KG1 (cell line): ENCODE measurements around the gene TPPP.
"Not testable (repeated sequence)": the region's sequence is repeated elsewhere in the genome, so short reads cannot be mapped to it uniquely, and the experiment has no call there.

Source experiments
- DNase-seq: peaks from one replicate; lab custom pipeline; 2025; lab: John Stamatoyannopoulos, UW

TPPP gene

DNA sequence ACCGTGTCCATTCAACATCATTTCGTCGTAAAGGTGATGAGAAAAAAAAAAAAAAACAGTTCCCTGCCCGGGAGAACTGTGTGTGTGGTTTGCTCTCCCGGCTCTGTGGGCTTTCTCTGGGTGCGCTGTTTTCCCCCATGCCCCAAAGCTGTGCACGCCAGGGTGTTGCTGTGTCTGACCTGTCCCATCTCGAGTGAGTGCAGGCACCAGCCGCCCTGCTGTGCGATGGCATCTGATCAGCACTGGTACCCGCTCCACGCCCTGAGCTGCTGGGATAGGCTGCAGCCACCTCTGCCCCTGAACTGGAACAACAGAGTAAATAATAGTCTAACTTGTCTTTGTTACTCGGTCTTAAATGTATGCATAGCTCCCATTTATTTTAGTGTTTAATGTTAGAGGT lies 47.7 kb downstream of the TPPP start:
- DNase-seq, result no peak

GRCh38 chr5:644971-645370 lies 48.2 kb downstream of the TPPP start:
- no peak for DNase-seq

GRCh38 chr5:644509-644908 lies 48.6 kb downstream of the TPPP start:
- DNase-seq, result no peak

GRCh38 chr5:643811-644271 lies 49.3 kb downstream of the TPPP start:
- no peak for DNase-seq

GRCh38 chr5:643351-643801 lies 49.8 kb downstream of the TPPP start:
- DNase-seq, result no peak

GRCh38 chr5:642481-642880 lies 50.7 kb downstream of the TPPP start:
- DNase-seq, result no peak

DNA sequence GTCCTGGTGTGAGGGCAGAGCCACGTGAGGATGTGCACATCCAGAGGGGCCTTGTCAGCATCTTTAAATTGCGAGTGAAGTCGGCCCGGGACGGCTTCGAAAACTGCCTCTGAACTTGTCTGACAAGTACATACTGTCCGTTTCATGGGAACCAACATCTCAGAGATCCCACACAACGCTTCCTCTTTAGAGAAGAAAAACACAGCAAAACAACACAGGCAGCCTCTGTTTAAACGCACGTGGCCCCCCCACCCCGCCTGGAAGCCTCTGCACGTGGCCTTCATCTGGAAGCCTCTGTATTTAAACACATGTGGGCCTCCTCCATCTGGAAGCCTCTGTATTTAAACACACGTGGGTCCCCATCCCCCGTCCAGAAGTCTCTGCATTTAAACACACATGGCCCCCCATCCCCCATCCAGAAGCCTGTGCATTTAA lies 51.8 kb downstream of the TPPP start:
- DNase-seq, result no peak

DNA sequence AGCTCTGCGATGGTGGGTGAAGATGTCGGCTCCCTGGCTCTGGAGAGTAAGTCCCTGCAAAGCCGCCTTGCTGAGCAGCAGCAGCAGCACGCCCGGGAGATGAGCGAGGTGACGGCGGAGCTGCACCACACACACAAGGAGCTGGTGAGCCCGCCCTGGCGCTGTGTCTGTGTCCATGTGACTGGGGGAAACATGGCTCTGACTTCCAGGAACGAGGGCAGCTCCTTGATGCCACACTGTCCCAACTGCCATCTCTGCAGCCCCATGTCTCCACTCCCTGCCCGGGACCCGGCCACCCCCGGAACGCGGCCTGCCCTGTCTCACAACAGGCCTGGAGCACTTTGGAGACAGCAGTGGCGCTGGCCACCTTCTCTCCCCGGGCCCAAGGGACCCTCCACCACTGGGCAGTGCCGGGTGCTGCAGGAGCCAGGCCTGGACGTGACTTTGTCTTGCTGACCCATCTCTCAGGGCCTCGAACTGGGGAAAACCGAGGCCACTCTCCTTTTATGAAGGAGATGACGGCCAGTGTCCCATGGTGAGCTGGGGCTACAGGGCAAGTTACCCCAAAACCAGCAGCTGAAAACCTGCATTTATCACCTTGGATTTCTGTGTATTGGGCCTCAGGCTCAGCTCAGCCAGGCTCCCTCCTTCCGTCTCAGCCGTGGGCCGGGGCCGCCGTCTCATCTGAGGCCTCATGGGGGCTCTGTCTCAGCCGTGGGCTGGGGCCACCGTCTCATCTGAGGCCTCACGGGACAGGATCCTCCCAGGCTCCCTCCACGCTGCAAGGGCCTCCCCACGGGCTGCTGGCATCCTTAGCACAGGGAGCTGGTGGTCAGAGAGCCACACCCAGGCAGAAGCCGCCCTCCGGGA lies 52.5 kb downstream of the TPPP start:
- no peak for DNase-seq

DNA sequence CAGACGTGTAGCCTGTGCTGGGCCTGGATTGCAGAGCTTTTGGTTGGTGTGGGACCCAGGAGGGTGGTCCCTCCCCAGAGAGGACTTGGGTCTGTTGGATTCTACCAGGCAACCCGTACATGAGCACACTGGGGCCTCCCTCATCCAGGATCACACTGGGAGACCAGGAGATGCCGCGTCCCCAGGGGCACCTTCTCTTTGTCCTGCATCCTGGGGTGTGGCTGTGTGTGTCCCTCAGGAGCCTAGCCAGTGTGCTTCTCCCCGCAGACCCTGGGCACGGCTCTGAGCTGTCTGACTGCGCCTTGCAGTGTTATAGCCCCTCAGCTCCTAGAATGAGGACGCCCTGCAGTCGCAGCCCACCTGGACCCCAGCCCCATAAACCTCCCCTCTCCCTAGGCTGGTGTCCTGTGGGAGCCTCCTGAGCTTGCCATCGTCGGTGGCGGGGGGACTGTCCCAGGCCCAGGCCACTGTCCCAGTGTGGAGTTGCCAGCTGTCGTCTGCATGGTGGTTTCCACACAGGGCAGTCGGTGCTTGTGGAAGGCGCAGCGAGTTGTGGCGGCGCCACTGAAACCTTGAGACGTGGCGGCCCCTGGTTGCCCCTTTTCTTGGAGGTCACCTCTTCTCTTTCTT lies 53.5 kb downstream of the TPPP start:
- DNase-seq, result no peak

DNA sequence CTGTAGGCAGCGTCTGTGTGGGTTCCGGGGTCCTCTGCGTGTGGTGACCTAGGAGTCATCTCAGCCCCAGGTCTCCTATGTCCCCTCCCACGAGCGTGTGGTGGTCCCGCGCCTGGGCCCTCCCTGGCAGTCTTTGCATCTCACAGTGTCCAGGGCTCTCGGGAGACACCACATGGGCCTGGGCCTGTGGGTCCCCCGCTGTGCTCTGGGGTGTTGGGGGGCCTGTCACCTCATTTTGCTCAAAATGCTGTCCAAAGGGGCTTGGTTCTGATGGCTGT lies 54.0 kb downstream of the TPPP start:
- DNase-seq, result no peak

DNA sequence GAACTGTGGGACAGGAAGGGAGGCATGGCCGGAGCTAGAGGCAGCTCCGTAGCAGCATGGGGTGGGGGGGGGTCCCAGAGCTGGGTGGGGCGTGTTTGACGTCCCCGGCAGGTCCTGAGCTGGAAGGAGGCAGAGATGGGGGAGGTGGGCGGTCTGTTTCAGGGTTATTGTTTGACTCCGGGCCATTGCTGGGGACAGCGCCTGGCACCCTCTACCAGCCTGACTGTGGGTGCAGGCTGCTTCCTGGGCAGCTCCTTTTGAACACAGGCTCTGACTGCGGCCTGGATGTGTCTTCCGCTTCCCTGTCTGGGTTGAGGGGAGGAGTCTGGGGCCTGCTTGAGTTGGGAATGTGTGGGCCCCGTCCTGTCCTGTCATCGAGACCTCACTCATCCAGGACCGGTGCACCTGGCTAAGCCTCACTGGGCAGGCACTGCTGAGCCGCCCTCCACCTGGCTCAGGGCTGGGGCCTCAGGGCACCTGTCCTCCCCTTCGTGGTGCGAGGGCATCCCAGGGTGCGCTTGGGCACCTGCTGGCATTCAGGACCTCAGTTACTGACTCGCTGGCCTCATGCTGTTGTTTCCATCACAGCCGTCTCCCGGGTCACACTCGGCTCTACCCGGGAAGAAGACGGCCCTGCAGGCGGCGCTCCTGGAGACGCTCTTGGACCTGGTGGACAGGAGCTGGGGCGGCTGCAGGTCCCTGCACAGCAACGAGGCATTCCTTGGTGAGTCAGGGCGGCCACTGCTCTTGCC lies 54.5 kb downstream of the TPPP start:
- DNase-seq, result no peak

GRCh38 chr5:637581-638450 lies 55.3 kb downstream of the TPPP start:
- no peak for DNase-seq

DNA sequence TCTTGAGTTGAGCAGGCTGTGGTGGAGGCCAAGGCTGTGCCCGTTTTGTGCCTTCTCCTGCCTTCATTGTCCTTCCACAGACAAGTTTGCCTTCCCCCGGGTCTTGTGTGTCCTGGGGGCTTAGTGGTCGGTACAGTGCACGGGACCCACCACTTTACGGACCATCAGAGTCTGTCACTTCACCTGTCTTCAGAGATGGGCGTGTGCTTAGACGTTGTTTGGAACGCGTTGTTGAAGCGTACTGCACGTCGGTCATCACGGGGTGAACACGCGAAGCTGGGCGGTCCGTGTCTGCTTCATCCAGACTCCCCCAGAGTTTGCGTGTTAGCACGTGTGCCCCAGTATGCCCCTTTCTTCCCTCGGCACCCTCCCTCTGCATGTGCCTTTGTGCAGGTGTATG lies 56.2 kb downstream of the TPPP start:
- DNase-seq, result no peak

GRCh38 chr5:635306-636055 lies 57.7 kb downstream of the TPPP start:
- DNase-seq, result no peak

GRCh38 chr5:634191-634590 lies 59.0 kb downstream of the TPPP start:
- no peak for DNase-seq

GRCh38 chr5:633501-633955 lies 59.6 kb downstream of the TPPP start:
- no peak for DNase-seq

DNA sequence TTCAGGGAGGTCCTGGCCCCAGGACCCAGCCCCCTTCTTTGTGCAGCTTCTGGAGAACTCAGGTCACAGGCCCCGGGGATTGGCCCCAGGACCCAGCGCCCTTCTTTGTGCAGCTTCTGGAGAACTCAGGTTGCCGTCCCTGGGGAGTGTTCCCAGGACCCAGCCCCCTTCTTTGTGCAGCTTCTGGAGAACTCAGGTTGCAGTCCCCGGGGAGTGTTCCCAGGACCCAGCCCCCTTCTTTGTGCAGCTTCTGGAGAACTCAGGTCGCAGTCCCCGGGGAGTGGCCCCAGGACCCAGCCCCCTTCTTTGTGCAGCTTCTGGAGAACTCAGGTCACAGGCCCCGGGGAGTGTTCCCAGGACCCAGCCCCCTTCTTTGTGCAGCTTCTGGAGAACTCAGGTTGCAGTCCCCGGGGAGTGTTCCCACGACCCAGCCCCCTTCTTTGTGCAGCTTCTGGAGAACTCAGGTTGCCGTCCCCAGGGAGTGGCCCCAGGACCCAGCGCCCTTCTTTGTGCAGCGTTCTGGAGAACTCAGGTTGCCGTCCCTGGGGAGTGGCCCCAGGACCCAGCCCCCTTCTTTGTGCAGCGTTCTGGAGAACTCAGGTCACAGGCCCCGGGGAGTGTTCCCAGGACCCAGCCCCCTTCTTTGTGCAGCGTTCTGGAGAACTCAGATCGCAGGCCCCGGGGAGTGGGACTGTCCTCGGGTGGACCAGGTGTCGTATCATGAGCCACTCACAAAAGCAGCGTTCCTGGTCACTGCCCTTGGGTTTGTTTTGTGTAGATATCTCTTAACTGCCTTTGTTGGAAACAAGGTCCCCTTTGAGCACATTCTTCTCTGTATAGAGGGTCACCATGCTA lies 64.6 kb downstream of the TPPP start:
- DNase-seq, result not testable (repeated sequence)

DNA sequence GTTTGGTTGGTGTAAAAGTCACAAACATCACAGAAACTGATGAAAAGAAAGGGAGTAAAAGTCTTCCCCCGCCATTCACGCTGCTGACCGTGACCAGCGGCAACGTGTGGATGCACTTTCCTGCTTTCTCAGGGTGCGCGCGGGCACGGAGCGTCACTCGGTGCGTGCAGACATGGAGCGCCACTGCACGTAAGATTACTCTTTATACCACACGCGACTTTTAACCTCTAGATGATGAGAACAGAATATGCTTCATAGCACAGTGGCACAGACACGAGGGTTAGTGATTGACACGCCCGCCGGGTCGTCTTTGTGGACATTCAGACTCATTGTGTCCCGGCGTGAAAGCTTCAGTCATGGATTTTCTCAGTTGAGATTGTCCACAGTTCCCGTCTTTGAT lies 65.3 kb downstream of the TPPP start:
- DNase-seq, result no peak

DNA sequence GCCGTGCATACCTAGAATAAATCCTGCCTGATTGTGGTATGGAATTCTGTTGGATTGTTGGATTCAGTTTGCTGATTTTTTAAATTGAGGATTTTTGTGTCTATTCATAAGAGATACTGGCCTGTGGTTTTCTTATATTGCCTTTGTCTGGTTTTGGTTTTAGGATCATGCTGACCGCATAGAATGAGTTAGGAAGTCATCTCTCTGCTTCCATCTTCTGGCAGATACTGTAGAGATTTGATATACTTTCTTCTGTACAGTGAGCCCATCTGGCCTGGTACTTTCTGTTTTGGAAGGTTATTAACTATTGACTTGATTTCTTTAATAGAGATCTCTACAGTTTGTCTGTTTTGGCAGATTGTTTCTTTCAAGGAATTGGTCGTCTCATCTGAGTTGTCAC lies 66.3 kb downstream of the TPPP start:
- no peak for DNase-seq

- no peak for DNase-seq
These were observed 67.6 kb downstream of the TPPP start for GRCh38 chr5:625516-625915.
